GM21515 (cell line): ENCODE measurements around the gene NDN.

Experiments
- ATAC-seq: cut with Tn5 transposase; IDR thresholded peaks from one replicate; pipeline ENCODE4 v1.9.1; 2021; ENCODE audit not compliant: unreplicated experiment

Gene NDN

GRCh38 chr15:23644829-23645228 is 42.3 kb downstream of the NDN start:
- no peak for ATAC-seq

- no peak for ATAC-seq
Observed at GRCh38 chr15:23642413-23643044, 44.6 kb downstream of the NDN start.
